Esophagus squamous epithelium (tissue), 4 donors: ENCODE results near the gene MMS22L.

Experiments used
- CTCF ChIP-seq, 6 experiments: fragments of 450-650 bp in 4 of 6; fragments of 200-600 bp in 2 of 6; sonication (generic) in 2 of 6; IDR thresholded peaks; one replicate each; pipeline ENCODE4 v1.5.1; 2016 to 2019; ENCODE audit warnings: antibody characterized with exemption in 6 of 6, mild to moderate bottlenecking in 4 of 6, moderate library complexity in 4 of 6
- POLR2A ChIP-seq, 4 donors: fragments of 450-650 bp; IDR thresholded peaks; one replicate each; pipeline ENCODE4 v1.6.1; 2017; ENCODE audit warnings: antibody characterized with exemption in 4 of 4, mild to moderate bottlenecking in 4 of 4, moderate library complexity in 3 of 4

DNA sequence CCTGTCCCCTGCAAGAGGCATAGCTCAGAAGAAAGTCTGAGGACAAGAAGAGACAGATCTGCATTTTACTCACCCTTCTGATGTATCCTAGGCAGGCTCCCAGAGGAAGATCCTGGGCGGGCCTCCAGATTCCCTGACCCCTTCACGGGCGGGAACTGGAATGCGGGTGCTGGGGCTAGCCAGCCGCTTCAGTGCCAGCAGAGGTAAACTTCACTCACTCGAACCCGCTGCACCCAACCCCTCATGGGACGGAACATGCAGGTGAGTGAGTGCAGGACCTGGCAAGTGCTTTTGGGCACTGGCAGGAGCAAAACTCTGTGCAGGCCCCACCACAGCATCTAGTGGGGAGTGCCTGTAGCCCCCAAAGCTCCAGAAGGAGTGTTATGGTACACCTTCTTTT, 171.8 kb downstream of the MMS22L start:
- TF ChIP-seq CTCF (IDR thresholded peaks at IDR 0.05), result no peak
- no peak for TF ChIP-seq POLR2A (IDR thresholded peaks at IDR 0.05)
